DND-41 (cell line): ENCODE data around the gene CER1.

ENCODE experiments used
- ATAC-seq: fragments of 200-7000 bp; cut with Tn5 transposase; 3 replicates; pipeline ENCODE4 v1.9.1; 2021; ENCODE audit warnings: low read depth; ENCODE audit not compliant: insufficient read depth
- DNase-seq: peaks from one replicate; pipeline ENCODE4 v3.0.0-alpha.2; 2020
- H2AFZ ChIP-seq: 2 replicates; pipeline ENCODE4 v1.6.0; 2012; ENCODE audit warnings: low read depth, low read length
- H3K27ac ChIP-seq: 2 replicates; pipeline ENCODE4 v1.5.1; 2012; ENCODE audit warnings: low read length, inconsistent platforms
- H3K27me3 ChIP-seq: fragments of 200-600 bp; sonication (generic); 2 replicates; pipeline ENCODE4 v1.6.0; 2012; ENCODE audit warnings: low read length, mild to moderate bottlenecking, inconsistent platforms; ENCODE audit not compliant: insufficient read depth, poor library complexity
- H3K36me3 ChIP-seq: 2 replicates; pipeline ENCODE4 v1.5.1; 2012; ENCODE audit warnings: low read length, inconsistent platforms; ENCODE audit not compliant: insufficient read depth
- H3K4me1 ChIP-seq: 2 replicates; pipeline ENCODE4 v1.5.1; 2012; ENCODE audit warnings: mild to moderate bottlenecking, low read length; ENCODE audit not compliant: insufficient read depth
- H3K4me2 ChIP-seq: 2 replicates; pipeline ENCODE4 v1.6.0; 2012; ENCODE audit warnings: mild to moderate bottlenecking, moderate library complexity, low read length, inconsistent platforms; ENCODE audit not compliant: insufficient read depth
- H3K4me3 ChIP-seq, 2 experiments: fragments of 200-600 bp in 1 of 2; shearing (Covaris generic) in 1 of 2; 2 replicates each; pipeline ENCODE4 v1.5.1; 2012 to 2016; ENCODE audit warnings: inconsistent platforms in 2 of 2, low read length in 2 of 2, mild to moderate bottlenecking in 2 of 2, low read depth in 1 of 2, moderate library complexity in 1 of 2
- H3K79me2 ChIP-seq: 2 replicates; pipeline ENCODE4 v1.6.0; 2012; ENCODE audit warnings: low read length, inconsistent platforms; ENCODE audit not compliant: insufficient read depth
- H3K9ac ChIP-seq: 2 replicates; pipeline ENCODE4 v1.6.0; 2012; ENCODE audit warnings: low read depth, mild to moderate bottlenecking, inconsistent platforms, low read length, moderate library complexity
- H3K9me3 ChIP-seq: 2 replicates; pipeline ENCODE4 v1.5.1; 2012; ENCODE audit warnings: low read length, moderate library complexity, mild to moderate bottlenecking, inconsistent platforms; ENCODE audit not compliant: insufficient read depth, severe bottlenecking
- H4K20me1 ChIP-seq: 2 replicates; pipeline ENCODE4 v1.6.0; 2012; ENCODE audit warnings: low read length; ENCODE audit not compliant: insufficient read depth
- EZH2 ChIP-seq: IDR thresholded peaks from 3 replicates; pipeline ENCODE4 v1.6.1; 2012; ENCODE audit warnings: borderline replicate concordance, low read depth, mild to moderate bottlenecking, moderate library complexity, low read length, inconsistent platforms; ENCODE audit not compliant: severe bottlenecking
- TF ChIP-seq, protein P1 (sequence below): IDR thresholded peaks from 2 replicates; pipeline ENCODE4 v1.5.1; 2012; ENCODE audit warnings: borderline replicate concordance, low read length, moderate library complexity, mild to moderate bottlenecking; ENCODE audit not compliant: poor library complexity, severe bottlenecking; ENCODE audit errors: extremely low read depth

Gene CER1

DNA sequence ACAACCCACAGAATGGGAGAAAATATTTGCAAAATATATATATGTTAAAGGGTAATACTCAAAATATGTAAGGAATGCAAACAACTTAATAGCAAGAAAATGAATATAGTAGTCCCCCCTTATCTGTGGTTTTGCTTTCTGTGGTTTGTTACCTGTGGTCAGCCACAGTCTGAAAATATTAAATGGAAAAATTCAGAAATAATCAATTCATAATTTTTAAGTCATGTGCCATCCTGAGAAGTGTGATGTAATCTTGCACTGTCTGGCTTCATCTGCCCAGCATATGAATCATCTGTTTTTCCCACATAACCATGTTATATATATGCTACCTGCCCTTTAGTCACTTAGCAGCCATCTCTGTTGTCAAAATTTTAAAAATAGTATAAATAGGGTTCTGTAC, 11.7 kb downstream of the CER1 start:
- DNase-seq: no peak
- no peaks in the 10 kb centered on the region for H3K9me3 ChIP-seq
- no peaks in the 10 kb centered on the region for H3K79me2 ChIP-seq
- H3K36me3 ChIP-seq: no peaks in the 10 kb centered on the region
- H2AFZ ChIP-seq: no peak overlapping the region
- no peaks in the 10 kb centered on the region for H3K4me1 ChIP-seq
- no peak overlapping the region for H3K4me3 ChIP-seq
- H4K20me1 ChIP-seq: no peaks in the 10 kb centered on the region
- no peak overlapping the region for H3K4me2 ChIP-seq
- no peak overlapping the region for H3K9ac ChIP-seq
- TF ChIP-seq, protein P1, sequence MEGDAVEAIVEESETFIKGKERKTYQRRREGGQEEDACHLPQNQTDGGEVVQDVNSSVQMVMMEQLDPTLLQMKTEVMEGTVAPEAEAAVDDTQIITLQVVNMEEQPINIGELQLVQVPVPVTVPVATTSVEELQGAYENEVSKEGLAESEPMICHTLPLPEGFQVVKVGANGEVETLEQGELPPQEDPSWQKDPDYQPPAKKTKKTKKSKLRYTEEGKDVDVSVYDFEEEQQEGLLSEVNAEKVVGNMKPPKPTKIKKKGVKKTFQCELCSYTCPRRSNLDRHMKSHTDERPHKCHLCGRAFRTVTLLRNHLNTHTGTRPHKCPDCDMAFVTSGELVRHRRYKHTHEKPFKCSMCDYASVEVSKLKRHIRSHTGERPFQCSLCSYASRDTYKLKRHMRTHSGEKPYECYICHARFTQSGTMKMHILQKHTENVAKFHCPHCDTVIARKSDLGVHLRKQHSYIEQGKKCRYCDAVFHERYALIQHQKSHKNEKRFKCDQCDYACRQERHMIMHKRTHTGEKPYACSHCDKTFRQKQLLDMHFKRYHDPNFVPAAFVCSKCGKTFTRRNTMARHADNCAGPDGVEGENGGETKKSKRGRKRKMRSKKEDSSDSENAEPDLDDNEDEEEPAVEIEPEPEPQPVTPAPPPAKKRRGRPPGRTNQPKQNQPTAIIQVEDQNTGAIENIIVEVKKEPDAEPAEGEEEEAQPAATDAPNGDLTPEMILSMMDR: no peak
- no peak for TF ChIP-seq EZH2
- no peaks in the 10 kb centered on the region for H3K27me3 ChIP-seq
- H3K27ac ChIP-seq: no peak overlapping the region
- ATAC-seq: no peak

DNA sequence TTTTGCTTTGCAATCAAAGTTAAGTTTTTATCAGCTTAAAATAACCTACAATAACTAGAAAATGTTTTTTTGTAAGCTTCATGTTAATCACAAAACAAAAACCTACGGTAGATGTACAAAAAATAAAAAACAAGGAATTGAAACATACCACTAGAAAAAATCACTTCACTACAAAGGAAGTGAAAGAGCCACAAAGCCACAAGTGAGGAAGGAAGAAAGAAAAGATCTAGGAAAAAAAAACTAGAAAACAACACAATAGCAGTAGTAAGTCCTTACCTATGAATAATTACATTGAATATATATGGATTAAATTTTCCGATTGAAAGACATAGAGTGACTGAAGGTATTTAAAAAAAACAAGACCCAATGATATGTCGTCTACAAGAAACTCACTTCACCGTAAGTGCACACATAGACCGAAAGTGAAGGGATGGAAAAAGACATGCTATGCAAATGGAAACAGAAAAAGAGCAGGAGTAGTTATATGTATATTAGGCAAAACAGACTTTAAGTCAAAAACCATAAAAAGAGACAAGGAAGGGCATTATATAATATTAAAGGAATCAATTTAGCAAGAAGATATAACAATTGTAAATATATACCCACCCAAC, 15.9 kb downstream of the CER1 start:
- Histone ChIP-seq H3K9ac (no peak overlapping the region), H3K27ac (no peak overlapping the region), H3K36me3 (no peaks in the 10 kb centered on the region), H3K79me2 (no peaks in the 10 kb centered on the region), H3K9me3 (no peaks in the 10 kb centered on the region), H3K4me2 (no peak overlapping the region), H2AFZ (no peak overlapping the region), H3K27me3 (no peaks in the 10 kb centered on the region), H4K20me1 (no peaks in the 10 kb centered on the region), H3K4me1 (no peaks in the 10 kb centered on the region), H3K4me3 (no peak overlapping the region)
- no peak for DNase-seq
- TF ChIP-seq, protein P1: no peak
- TF ChIP-seq EZH2: no peak
- no peak for ATAC-seq

DNA sequence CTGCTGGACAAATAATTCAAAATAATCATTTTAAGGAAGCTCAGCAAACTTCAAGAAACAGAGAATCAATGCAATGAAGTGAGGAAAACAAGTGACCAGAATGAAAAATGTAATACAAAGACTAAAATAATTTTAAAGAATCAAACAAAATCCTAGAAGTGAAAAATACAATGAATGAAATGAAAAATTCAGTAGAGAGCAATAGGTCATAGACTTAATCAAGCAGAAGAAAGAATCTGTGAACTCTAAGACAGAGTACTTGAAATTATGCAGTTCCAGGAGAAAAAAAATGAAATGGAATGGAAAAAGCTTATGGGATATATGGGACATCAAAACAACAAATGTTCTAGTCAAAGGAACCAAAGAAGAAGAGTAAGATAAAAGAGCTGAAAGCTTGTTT, 17.5 kb downstream of the CER1 start:
- no peak overlapping the region for H3K4me2 ChIP-seq
- H3K4me1 ChIP-seq: no peaks in the 10 kb centered on the region
- H3K79me2 ChIP-seq: no peaks in the 10 kb centered on the region
- no peaks in the 10 kb centered on the region for H3K27me3 ChIP-seq
- H3K9me3 ChIP-seq: no peaks in the 10 kb centered on the region
- no peaks in the 10 kb centered on the region for H3K36me3 ChIP-seq
- no peak overlapping the region for H3K27ac ChIP-seq
- no peaks in the 10 kb centered on the region for H4K20me1 ChIP-seq
- no peak for ATAC-seq
- no peak for TF ChIP-seq EZH2
- TF ChIP-seq, protein P1: no peak
- no peak overlapping the region for H3K9ac ChIP-seq
- no peak overlapping the region for H2AFZ ChIP-seq
- DNase-seq: no peak
- no peak overlapping the region for H3K4me3 ChIP-seq

DNA sequence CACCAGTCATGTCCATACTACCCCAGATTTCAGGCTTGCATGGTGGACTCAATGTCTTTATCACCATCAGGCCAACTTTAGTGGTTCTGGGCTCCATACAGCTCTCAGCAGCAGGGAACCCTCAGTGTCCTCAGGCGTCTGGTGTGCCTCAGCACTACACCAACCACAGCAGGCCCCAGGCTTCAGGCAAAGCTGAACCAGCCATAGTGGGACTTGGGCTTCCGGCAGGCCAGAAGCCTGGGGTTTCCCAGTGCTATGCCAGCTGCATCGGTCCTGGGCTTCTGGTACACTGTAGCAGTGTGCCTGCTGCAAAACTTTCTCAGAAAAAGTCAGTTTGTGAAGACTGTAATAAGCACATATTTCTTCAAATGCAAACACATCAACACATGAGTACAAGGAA, 18.3 kb downstream of the CER1 start:
- Histone ChIP-seq H3K9ac (no peak overlapping the region), H3K4me2 (no peak overlapping the region), H3K4me3 (no peak overlapping the region), H3K27ac (no peak overlapping the region), H2AFZ (no peak overlapping the region), H4K20me1 (no peaks in the 10 kb centered on the region), H3K4me1 (no peaks in the 10 kb centered on the region), H3K9me3 (no peaks in the 10 kb centered on the region), H3K27me3 (no peaks in the 10 kb centered on the region), H3K36me3 (no peaks in the 10 kb centered on the region), H3K79me2 (no peaks in the 10 kb centered on the region)
- DNase-seq (no peak), ATAC-seq (no peak)
- TF ChIP-seq, protein P1: no peak
- no peak for TF ChIP-seq EZH2
